GM21526 (cell line): ENCODE data around the gene ZNF235.
"Not testable (repeated sequence)": the region's sequence is repeated elsewhere in the genome, so short reads cannot be mapped to it uniquely, and the experiment has no call there.

Experiments
- ATAC-seq: cut with Tn5 transposase; IDR thresholded peaks from one replicate; pipeline ENCODE4 v1.9.1; 2021; ENCODE audit warnings: moderate library complexity; ENCODE audit not compliant: unreplicated experiment, low FRiP score

Gene ZNF235

DNA sequence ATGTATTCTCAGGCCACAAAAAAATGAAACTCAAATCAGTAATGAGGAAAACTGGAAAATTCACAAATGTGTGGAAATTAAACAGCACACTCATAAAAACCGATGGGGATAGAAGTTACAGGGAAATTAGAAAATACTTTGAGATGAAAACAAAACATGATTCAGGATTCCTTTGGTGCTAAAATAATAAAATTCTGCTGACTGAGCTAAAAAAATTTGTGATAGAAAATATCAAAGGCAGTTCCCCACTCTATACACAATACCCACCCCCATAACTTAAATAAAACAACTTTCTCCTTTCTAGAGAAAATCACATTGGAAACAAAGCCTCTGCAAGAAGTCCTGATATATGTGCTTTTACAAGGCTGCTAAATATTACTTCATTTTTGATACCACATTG is 46.7 kb downstream of the ZNF235 start:
- ATAC-seq = no peak

- ATAC-seq = no peak
These were observed 49.0 kb downstream of the ZNF235 start for GRCh38 chr19:44255705-44256411.

DNA sequence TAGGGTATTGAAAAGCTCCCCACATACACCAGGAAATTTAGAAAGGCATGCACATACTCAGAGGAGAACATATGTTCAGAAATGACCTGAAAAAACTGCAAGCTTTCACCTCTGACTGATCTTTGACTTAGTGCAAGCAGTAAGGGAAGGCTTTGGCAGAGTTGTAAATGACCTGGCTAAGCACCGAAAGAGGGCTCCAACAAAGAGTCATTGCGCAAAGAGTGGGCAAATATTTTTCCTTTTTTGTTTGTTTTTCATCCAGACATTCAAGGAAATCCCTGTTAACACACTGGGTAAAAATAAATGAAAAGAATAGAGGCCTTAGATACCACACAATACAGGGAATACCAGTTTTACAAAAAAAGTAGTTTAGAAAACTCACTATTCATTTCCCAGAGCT is 50.3 kb downstream of the ZNF235 start:
- ATAC-seq = no peak

- ATAC-seq = not testable (repeated sequence)
These were observed 51.4 kb downstream of the ZNF235 start for GRCh38 chr19:44253392-44253791.

DNA sequence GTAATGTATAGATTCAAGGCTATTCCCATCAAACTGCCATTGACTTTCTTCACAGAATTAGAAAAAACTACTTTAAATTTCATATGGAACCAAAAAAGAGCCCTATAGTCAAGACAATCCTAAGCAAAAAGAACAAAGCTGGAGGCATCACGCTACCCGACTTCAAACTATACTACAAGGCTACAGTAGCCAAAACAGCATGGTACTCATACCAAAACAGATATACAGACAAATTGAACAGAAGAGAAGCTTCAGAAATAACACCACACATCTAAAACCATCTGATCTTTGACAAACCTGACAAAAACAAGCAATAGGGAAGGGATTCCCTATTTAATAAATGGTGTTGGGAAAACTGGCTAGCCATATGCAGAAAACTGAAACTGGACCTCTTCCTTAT is 52.5 kb downstream of the ZNF235 start:
- ATAC-seq = not testable (repeated sequence)

GRCh38 chr19:44236384-44236783 is 68.4 kb downstream of the ZNF235 start:
- no peak for ATAC-seq
